ENCODE results near the gene ADNP. TPM values are rescaled to one million over a fixed set of nuclear protein-coding genes. Genes with fewer than 3 reads are reported as not detected.

Gene ADNP
- polyA plus RNA-seq, 1 donor (not counting 4 experiments of a cell fraction or from before 2014, with no cell fraction given): 29.3 TPM

DNA sequence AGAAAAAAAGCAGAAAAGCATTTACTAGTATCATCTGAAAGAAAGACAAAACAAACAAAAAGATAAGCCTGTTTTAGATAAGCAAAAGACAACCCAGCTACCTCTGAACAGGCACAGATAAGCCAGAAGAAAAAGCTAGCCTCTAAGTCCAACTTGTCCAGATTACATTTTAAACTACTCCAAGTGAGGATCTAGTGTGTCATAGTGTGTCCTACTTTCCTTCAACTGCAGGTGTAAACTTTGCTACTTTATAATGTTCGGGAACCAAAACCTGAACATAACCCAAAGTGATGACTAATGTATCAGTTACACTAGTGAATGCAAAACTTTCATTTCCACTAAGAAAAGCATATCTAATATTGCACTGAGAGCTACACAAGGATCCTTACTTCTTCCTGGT, 19.5 kb downstream of the ADNP start:
- Histone ChIP-seq H4K20me1 (ENCODE audit: control insufficient read depth, extremely low read depth, insufficient read depth, low read length) (peaks cover 18% of the 10 kb centered on the region), H3K9ac (ENCODE audit: control insufficient read depth, extremely low read depth, insufficient read depth, low read length) (no peak overlapping the region), H3K36me3 (ENCODE audit: control insufficient read depth in 2 of 2, extremely low read depth in 1 of 2, insufficient read depth in 2 of 2, low read length in 2 of 2) (peaks cover 9% of the 10 kb centered on the region in 2 experiments), H2AFZ (ENCODE audit: control insufficient read depth, low read length) (no peak overlapping the region), H3K4me3 (ENCODE audit: control insufficient read depth in 2 of 3, extremely low read depth in 1 of 3, insufficient read depth in 2 of 3, low read depth in 1 of 3, low read length in 3 of 3) (no peak overlapping the region), H3K27me3 (ENCODE audit: control insufficient read depth, extremely low read depth, insufficient read depth, low read length) (no peaks in the 10 kb centered on the region), H3K9me1 (ENCODE audit: control insufficient read depth, extremely low read depth, insufficient read depth, low read length) (peaks cover 5% of the 10 kb centered on the region), H3K4me2 (ENCODE audit: control insufficient read depth, extremely low read depth, insufficient read depth, low read depth, low read length) (no peak overlapping the region), H3K9me3 (ENCODE audit: control insufficient read depth, low read depth, low read length) (no peaks in the 10 kb centered on the region), H3K4me1 (ENCODE audit: control insufficient read depth, extremely low read depth, insufficient read depth, low read length) (peaks cover 34% of the 10 kb centered on the region), H3K79me2 (ENCODE audit: control insufficient read depth, insufficient read depth, low read length) (peaks cover 96% of the 10 kb centered on the region), H3K27ac (ENCODE audit: control insufficient read depth, insufficient read depth, low read length) (no peak overlapping the region)
- dilution Hi-C loops (cut with MboI; ENCODE audit: extremely low pct_ligation_motif_present, low sequenced_read_pairs): no loop called here
- TF ChIP-seq EZH2 (IDR thresholded peaks at IDR 0.05; ENCODE audit: low read length): no peak
- TF ChIP-seq, protein P1, sequence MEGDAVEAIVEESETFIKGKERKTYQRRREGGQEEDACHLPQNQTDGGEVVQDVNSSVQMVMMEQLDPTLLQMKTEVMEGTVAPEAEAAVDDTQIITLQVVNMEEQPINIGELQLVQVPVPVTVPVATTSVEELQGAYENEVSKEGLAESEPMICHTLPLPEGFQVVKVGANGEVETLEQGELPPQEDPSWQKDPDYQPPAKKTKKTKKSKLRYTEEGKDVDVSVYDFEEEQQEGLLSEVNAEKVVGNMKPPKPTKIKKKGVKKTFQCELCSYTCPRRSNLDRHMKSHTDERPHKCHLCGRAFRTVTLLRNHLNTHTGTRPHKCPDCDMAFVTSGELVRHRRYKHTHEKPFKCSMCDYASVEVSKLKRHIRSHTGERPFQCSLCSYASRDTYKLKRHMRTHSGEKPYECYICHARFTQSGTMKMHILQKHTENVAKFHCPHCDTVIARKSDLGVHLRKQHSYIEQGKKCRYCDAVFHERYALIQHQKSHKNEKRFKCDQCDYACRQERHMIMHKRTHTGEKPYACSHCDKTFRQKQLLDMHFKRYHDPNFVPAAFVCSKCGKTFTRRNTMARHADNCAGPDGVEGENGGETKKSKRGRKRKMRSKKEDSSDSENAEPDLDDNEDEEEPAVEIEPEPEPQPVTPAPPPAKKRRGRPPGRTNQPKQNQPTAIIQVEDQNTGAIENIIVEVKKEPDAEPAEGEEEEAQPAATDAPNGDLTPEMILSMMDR (optimal IDR thresholded peaks at IDR 0.05 in 1 of 3, IDR thresholded peaks at IDR 0.05 in 1 of 3, conservative IDR thresholded peaks at IDR 0.05 in 1 of 3; ENCODE audit: extremely low read depth in 1 of 3, insufficient read depth in 2 of 3, low read length in 3 of 3): no peak
- FAIRE-seq: no peak
- DNase-seq (ENCODE audit: low read depth, low spot score): no peak

DNA sequence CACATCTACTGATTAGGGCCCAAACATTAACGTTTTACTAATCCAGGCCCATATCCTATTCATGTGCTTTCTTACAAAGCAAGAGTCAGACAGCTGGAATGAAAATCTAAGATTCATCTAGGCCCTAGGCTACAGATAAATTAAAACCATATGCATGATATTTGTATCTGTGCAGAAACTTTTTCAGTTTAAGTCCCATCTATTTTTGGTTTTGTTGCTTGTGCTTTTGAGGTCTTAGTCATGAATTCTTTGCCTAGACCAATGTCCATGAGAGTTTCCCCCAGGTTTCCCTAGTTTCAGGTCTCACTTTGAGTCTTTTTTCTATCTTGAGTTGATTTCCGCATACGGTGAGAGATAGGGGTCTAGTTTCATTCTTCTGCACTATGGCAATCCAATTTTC, 20.2 kb downstream of the ADNP start:
- Histone ChIP-seq H3K9me3 (ENCODE audit: control insufficient read depth, low read depth, low read length) (no peaks in the 10 kb centered on the region), H3K4me1 (ENCODE audit: control insufficient read depth, extremely low read depth, insufficient read depth, low read length) (peaks cover 27% of the 10 kb centered on the region), H3K79me2 (ENCODE audit: control insufficient read depth, insufficient read depth, low read length) (peaks cover 98% of the 10 kb centered on the region), H3K4me3 (ENCODE audit: control insufficient read depth in 2 of 3, extremely low read depth in 1 of 3, insufficient read depth in 2 of 3, low read depth in 1 of 3, low read length in 3 of 3) (no peak overlapping the region), H3K36me3 (ENCODE audit: control insufficient read depth in 2 of 2, extremely low read depth in 1 of 2, insufficient read depth in 2 of 2, low read length in 2 of 2) (peaks cover 9% of the 10 kb centered on the region in 2 experiments), H3K9me1 (ENCODE audit: control insufficient read depth, extremely low read depth, insufficient read depth, low read length) (peaks cover 5% of the 10 kb centered on the region), H3K27ac (ENCODE audit: control insufficient read depth, insufficient read depth, low read length) (no peak overlapping the region), H4K20me1 (ENCODE audit: control insufficient read depth, extremely low read depth, insufficient read depth, low read length) (peaks cover 18% of the 10 kb centered on the region), H3K27me3 (ENCODE audit: control insufficient read depth, extremely low read depth, insufficient read depth, low read length) (no peaks in the 10 kb centered on the region), H2AFZ (ENCODE audit: control insufficient read depth, low read length) (no peak overlapping the region), H3K9ac (ENCODE audit: control insufficient read depth, extremely low read depth, insufficient read depth, low read length) (no peak overlapping the region), H3K4me2 (ENCODE audit: control insufficient read depth, extremely low read depth, insufficient read depth, low read depth, low read length) (no peak overlapping the region)
- TF ChIP-seq, protein P1 (optimal IDR thresholded peaks at IDR 0.05 in 1 of 3, IDR thresholded peaks at IDR 0.05 in 1 of 3, conservative IDR thresholded peaks at IDR 0.05 in 1 of 3; ENCODE audit: extremely low read depth in 1 of 3, insufficient read depth in 2 of 3, low read length in 3 of 3): no peak
- no peak for TF ChIP-seq EZH2 (IDR thresholded peaks at IDR 0.05; ENCODE audit: low read length)
- dilution Hi-C loops (cut with MboI; ENCODE audit: extremely low pct_ligation_motif_present, low sequenced_read_pairs): no loop called here
- FAIRE-seq (no peak), DNase-seq (ENCODE audit: low read depth, low spot score) (no peak)
